IMR-90 (cell line): ENCODE results near the gene USP9X. TPM values are rescaled to one million over a fixed set of nuclear protein-coding genes. Genes with fewer than 3 reads are reported as not detected.

Source experiments
- ATAC-seq: fragments of 200-7000 bp; cut with Tn5 transposase; 2 replicates; pipeline ENCODE4 v1.9.1; 2020; ENCODE audit warnings: low read depth, mild to moderate bottlenecking, moderate library complexity
- BruUV-seq: library from RNA; stranded (reverse); fragments of 400-500 nt; replicated peaks from 2 replicates; lab custom pipeline; 2021; lab: Mats Ljungman, UMichigan
- CTCF ChIA-PET: fragments of 300-600 bp; formaldehyde crosslinking; extraction: SDS; loops from one replicate; lab custom pipeline; 2021; ENCODE audit warnings: antibody characterized with exemption; lab: Yijun Ruan, JAX
- POLR2A ChIA-PET: fragments of 300-600 bp; sonication (Branson Sonifier 250); formaldehyde crosslinking; loops from one replicate; lab custom pipeline; 2022; ENCODE audit warnings: antibody characterized with exemption; ENCODE audit not compliant: unreplicated experiment; lab: Charles Lee
- DNase-seq: peaks from one replicate; pipeline ENCODE4 v3.0.0; 2013
- H2AFZ ChIP-seq: replicated peaks from 2 replicates; pipeline ENCODE3; 2013; ENCODE audit warnings: low read length, mild to moderate bottlenecking; ENCODE audit not compliant: poor library complexity
- H2AK5ac ChIP-seq: 2 replicates; pipeline ENCODE4 v1.6.1; 2013; ENCODE audit warnings: low read depth, low read length, inconsistent platforms
- H2AK9ac ChIP-seq: replicated peaks from 2 replicates; pipeline ENCODE3; 2013; ENCODE audit warnings: mild to moderate bottlenecking, low read depth, low read length, moderate library complexity; ENCODE audit not compliant: poor library complexity
- H2BK120ac ChIP-seq: 2 replicates; pipeline ENCODE4 v1.6.1; 2013; ENCODE audit warnings: low read depth, low read length, inconsistent platforms
- H2BK15ac ChIP-seq: 3 replicates; pipeline ENCODE4 v1.6.1; 2013; ENCODE audit warnings: low read depth, low read length, inconsistent platforms
- H2BK20ac ChIP-seq: 2 replicates; pipeline ENCODE4 v1.6.1; 2013; ENCODE audit warnings: low read depth, mild to moderate bottlenecking, inconsistent platforms, low read length, moderate library complexity
- H2BK5ac ChIP-seq: 2 replicates; pipeline ENCODE4 v1.6.1; 2013; ENCODE audit warnings: mild to moderate bottlenecking, low read depth, low read length, inconsistent platforms; ENCODE audit not compliant: poor library complexity, severe bottlenecking
- H3K14ac ChIP-seq: replicated peaks from 2 replicates; pipeline ENCODE4 v1.6.1; 2013; ENCODE audit warnings: low read depth, low read length, inconsistent platforms
- H3K18ac ChIP-seq: 2 replicates; pipeline ENCODE4 v1.6.1; 2013; ENCODE audit warnings: low read depth, low read length, control low read depth
- H3K23ac ChIP-seq: 2 replicates; pipeline ENCODE4 v1.6.1; 2013; ENCODE audit warnings: low read depth, low read length, inconsistent platforms
- H3K27ac ChIP-seq: 2 replicates; pipeline ENCODE4 v1.5.1; 2013; ENCODE audit warnings: mild to moderate bottlenecking, control low read depth, low read length; ENCODE audit not compliant: insufficient read depth
- H3K27me3 ChIP-seq: 2 replicates; pipeline ENCODE4 v1.6.1; 2013; ENCODE audit warnings: low read length; ENCODE audit not compliant: control insufficient read depth, insufficient read depth
- H3K36me3 ChIP-seq: 2 replicates; pipeline ENCODE4 v1.6.1; 2013; ENCODE audit warnings: low read length, mixed read lengths; ENCODE audit not compliant: control insufficient read depth, insufficient read depth
- H3K4ac ChIP-seq: 2 replicates; pipeline ENCODE4 v1.6.1; 2013; ENCODE audit warnings: low read depth, low read length, inconsistent platforms
- H3K4me1 ChIP-seq: 2 replicates; pipeline ENCODE4 v1.6.1; 2013; ENCODE audit warnings: low read length, mixed read lengths; ENCODE audit not compliant: control insufficient read depth, insufficient read depth
- H3K4me2 ChIP-seq: 2 replicates; pipeline ENCODE4 v1.6.1; 2013; ENCODE audit warnings: low read depth, mild to moderate bottlenecking, control low read depth, low read length, moderate library complexity
- H3K4me3 ChIP-seq: 2 replicates; pipeline ENCODE4 v1.5.1; 2013; ENCODE audit warnings: low read depth, mild to moderate bottlenecking, control low read depth, low read length, moderate library complexity; ENCODE audit not compliant: insufficient read depth
- H3K56ac ChIP-seq: 2 replicates; pipeline ENCODE4 v1.6.1; 2013; ENCODE audit warnings: low read length, inconsistent platforms; ENCODE audit not compliant: insufficient read depth; ENCODE audit errors: extremely low read depth
- H3K79me1 ChIP-seq, 2 experiments: 2 replicates each; pipeline ENCODE4 v1.6.1; 2013; ENCODE audit warnings: low read length in 2 of 2, inconsistent platforms in 1 of 2, low read depth in 1 of 2
- H3K9ac ChIP-seq: 2 replicates; pipeline ENCODE4 v1.6.1; 2013; ENCODE audit warnings: low read depth, low read length, control low read depth
- H3K9me1 ChIP-seq: 2 replicates; pipeline ENCODE4 v1.6.1; 2013; ENCODE audit warnings: low read length, inconsistent platforms; ENCODE audit not compliant: insufficient read depth
- H3K9me3 ChIP-seq: 2 replicates; pipeline ENCODE4 v1.6.1; 2013; ENCODE audit warnings: low read length; ENCODE audit not compliant: control insufficient read depth, insufficient read depth
- H4K20me1 ChIP-seq: 2 replicates; pipeline ENCODE4 v1.6.1; 2013; ENCODE audit warnings: low read length, inconsistent platforms; ENCODE audit not compliant: insufficient read depth
- H4K5ac ChIP-seq: 2 replicates; pipeline ENCODE4 v1.6.1; 2013; ENCODE audit warnings: mild to moderate bottlenecking, low read depth, low read length, control low read depth
- H4K8ac ChIP-seq, 2 experiments: 2 replicates each; pipeline ENCODE4 v1.6.1; 2013; ENCODE audit warnings: low read depth in 2 of 2, low read length in 2 of 2, control low read depth in 1 of 2, inconsistent platforms in 1 of 2
- H4K91ac ChIP-seq: 2 replicates; pipeline ENCODE4 v1.6.1; 2013; ENCODE audit warnings: low read depth, low read length, inconsistent platforms; ENCODE audit not compliant: insufficient read depth
- BHLHE40 ChIP-seq: fragments of 150-350 bp; IDR thresholded peaks from 2 replicates; pipeline ENCODE4 v1.6.1; 2016; ENCODE audit warnings: mild to moderate bottlenecking, low read depth, low read length
- CEBPB ChIP-seq: IDR thresholded peaks from 2 replicates; pipeline ENCODE4 v1.6.1; 2012; ENCODE audit warnings: low read depth, low read length, improper control_type of control experiment
- CHD1 ChIP-seq: IDR thresholded peaks from 2 replicates; pipeline ENCODE4 v1.6.1; 2012; ENCODE audit warnings: low read depth, low read length, improper control_type of control experiment
- FOS ChIP-seq: fragments of 150-350 bp; IDR thresholded peaks from 2 replicates; pipeline ENCODE4 v1.6.1; 2016; ENCODE audit warnings: low read depth, low read length
- MAFK ChIP-seq: IDR thresholded peaks from 2 replicates; pipeline ENCODE4 v1.6.1; 2012; ENCODE audit warnings: low read depth, low read length, improper control_type of control experiment
- MAZ ChIP-seq: IDR thresholded peaks from 2 replicates; pipeline ENCODE4 v1.6.1; 2012; ENCODE audit warnings: low read depth, mild to moderate bottlenecking, low read length, improper control_type of control experiment, moderate library complexity, borderline replicate concordance
- MXI1 ChIP-seq: IDR thresholded peaks from 2 replicates; pipeline ENCODE4 v1.6.1; 2012; ENCODE audit warnings: low read depth, mild to moderate bottlenecking, low read length, moderate library complexity, borderline replicate concordance
- NFE2L2 ChIP-seq: fragments of 150-350 bp; IDR thresholded peaks from 2 replicates; pipeline ENCODE4 v1.6.1; 2016; ENCODE audit warnings: low read depth, mild to moderate bottlenecking, low read length
- POLR2A ChIP-seq: IDR thresholded peaks from 2 replicates; pipeline ENCODE4 v1.6.1; 2012; ENCODE audit warnings: mild to moderate bottlenecking, low read depth, low read length
- RAD21 ChIP-seq: IDR thresholded peaks from 2 replicates; pipeline ENCODE4 v1.6.1; 2012; ENCODE audit warnings: low read length, improper control_type of control experiment
- RCOR1 ChIP-seq: IDR thresholded peaks from 2 replicates; pipeline ENCODE4 v1.6.1; 2012; ENCODE audit warnings: mild to moderate bottlenecking, low read length, improper control_type of control experiment; ENCODE audit not compliant: insufficient replicate concordance
- RFX5 ChIP-seq: IDR thresholded peaks from 2 replicates; pipeline ENCODE4 v1.8.0; 2012; ENCODE audit warnings: low read depth, mild to moderate bottlenecking, low read length, moderate library complexity
- SMC3 ChIP-seq: fragments of 150-350 bp; IDR thresholded peaks from 2 replicates; pipeline ENCODE4 v1.6.1; 2016; ENCODE audit warnings: low read depth, mild to moderate bottlenecking, antibody characterized with exemption, low read length, moderate library complexity
- WGBS, 2 experiments: methylation state at CpG; one replicate each; pipeline versions ENCODE4 v1.1.5 to v1.1.7; 2013; ENCODE audit warnings: missing lambda C conversion rate in 2 of 2; ENCODE audit not compliant: insufficient read length in 1 of 2; ENCODE audit errors: extremely low coverage in 2 of 2; 5-methylcytosine and 5-hydroxymethylcytosine counted together
- dilution Hi-C: fragments of 300-500 bp; cut with HindIII; formaldehyde crosslinking; loops from one replicate; pipeline ENCODE4 v1.14.3; 2018; ENCODE audit warnings: low sequenced_read_pairs; ENCODE audit not compliant: unreplicated experiment
- in situ Hi-C: fragments of 300-500 bp; cut with MboI; formaldehyde crosslinking; loops from 3 replicates; pipeline ENCODE4 v1.14.3; 2019; ENCODE audit warnings: low sequenced_read_pairs, inconsistent platforms, mixed read lengths
- intact Hi-C: fragments of 100-400 bp; cut with micrococcal nuclease; formaldehyde crosslinking; loops from 2 replicates; pipeline ENCODE4 v1.10.0; 2022
- polyA plus RNA-seq, 3 experiments: library from polyadenylated mRNA; depleted of rRNA; stranded (reverse); fragments of >200 nt; gene quantifications; 2 replicates each; pipeline ENCODE4 v1.2.3, GENCODE V29; 2012; ENCODE audit warnings: low replicate concordance in 1 of 3
- total RNA-seq: library from RNA; depleted of rRNA; stranded (reverse); fragments of >200 nt; gene quantifications from 2 replicates; pipeline ENCODE4 v1.2.3, GENCODE V29; 2012
- TF ChIP-seq, protein P1 (sequence below): conservative IDR thresholded peaks from 2 replicates; pipeline ENCODE4 v1.5.1; 2012; ENCODE audit warnings: mild to moderate bottlenecking, low read depth, low read length, improper control_type of control experiment
- TF ChIP-seq, protein P2 (sequence below): fragments of 150-350 bp; IDR thresholded peaks from 2 replicates; pipeline ENCODE4 v1.6.1; 2017; ENCODE audit warnings: mild to moderate bottlenecking, antibody characterized with exemption, low read length, low read depth

Gene USP9X
- total and polyA plus RNA-seq, 2 of the 4 experiments (the other 2 are of a cell fraction): 17.5 to 104 TPM

DNA sequence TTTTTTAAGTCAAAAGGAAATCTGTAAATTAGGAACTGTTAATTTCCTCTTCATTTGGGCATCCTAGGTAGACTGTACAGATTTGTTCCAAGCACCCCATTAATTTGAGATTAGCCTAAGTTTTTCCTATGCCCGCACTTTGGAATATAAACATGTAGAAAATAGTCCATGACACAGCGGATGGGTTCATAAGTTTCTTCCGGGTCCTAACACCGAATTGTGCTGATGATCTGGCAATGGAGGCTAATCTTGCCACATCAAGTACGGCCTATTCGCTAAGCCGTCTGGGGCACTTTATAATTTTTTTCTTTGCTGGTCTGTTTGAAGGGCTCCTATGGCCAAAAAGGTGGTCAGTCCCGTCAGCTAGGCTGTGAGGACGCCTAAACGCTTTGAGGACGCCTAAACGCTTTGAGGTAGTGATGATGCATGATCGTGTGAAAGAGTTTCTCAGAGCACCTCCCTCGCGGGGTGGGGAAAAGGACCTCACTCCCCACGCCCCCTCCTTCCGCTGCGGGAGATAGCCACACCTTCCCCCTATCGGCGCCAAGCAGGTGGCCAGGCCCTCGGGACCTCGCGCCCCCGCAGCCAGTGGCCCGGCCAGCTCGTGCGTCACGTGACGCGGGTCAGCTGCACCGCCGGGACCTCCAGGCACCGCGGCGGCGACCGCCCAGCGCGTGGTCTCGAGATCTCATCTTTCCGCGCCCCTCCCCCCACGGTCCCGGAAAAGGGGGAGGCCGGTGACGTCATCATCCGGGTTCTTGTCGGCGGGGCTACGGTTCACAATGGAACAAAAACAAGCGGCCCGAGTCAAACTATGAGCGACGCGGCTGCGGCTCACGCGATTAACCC, 977 bp upstream of the USP9X start:
- peaks cover 0 to 3% of the 10 kb centered on the region in 2 experiments; a peak in 1 of 4 replicates for H3K79me1 ChIP-seq
- H4K20me1 ChIP-seq: peaks cover 36% of the 10 kb centered on the region
- H3K27me3 ChIP-seq: peaks cover 3% of the 10 kb centered on the region
- peak overlapping the region; percentile 83 for H3K4me2 ChIP-seq
- peak overlapping the region; percentile 99 for H2AFZ ChIP-seq
- H3K4ac ChIP-seq: peak overlapping the region; percentile 96
- no peaks in the 10 kb centered on the region for H3K9me3 ChIP-seq
- in situ Hi-C loops: loop anchor here (10.0 kb wide), 1 partner anchor 209 kb away; no protein-coding TSS in a partner anchor
- 1% methylated on average over 24 of the region's 58 CpGs; no CpG with 5 or more reads in 1 of the 2 experiments for WGBS, 2 experiments
- H2BK20ac ChIP-seq: peak overlapping the region; percentile 30; the same call in 1 of the 2 replicates
- ChIA-PET POLR2A (interaction anchor here (0.6 kb wide), 1 partner anchor 1008 kb away, joined by 3 read pairs; no protein-coding TSS in a partner anchor), CTCF (interaction anchor here (0.6 kb wide), 2 partner anchors 29 to 31 kb away, joined by 3 to 4 read pairs; no protein-coding TSS in a partner anchor)
- H3K36me3 ChIP-seq: no peaks in the 10 kb centered on the region
- peak overlapping the region; percentile 64; the same call in 1 of the 3 replicates for H2BK15ac ChIP-seq
- DNase-seq (peak; percentile 96), ATAC-seq (peak; percentile 70)
- H2BK120ac ChIP-seq: peak overlapping the region; percentile 92; the same call in 1 of the 2 replicates
- BruUV-seq: no TSS peak
- H3K9me1 ChIP-seq: no peaks in the 10 kb centered on the region
- peak overlapping the region; percentile 97 for H3K9ac ChIP-seq
- peak overlapping the region; percentile 75 for H3K4me3 ChIP-seq
- dilution Hi-C loops: no loop called here
- H2AK5ac ChIP-seq: peak overlapping the region; percentile 60; the same call in 1 of the 2 replicates
- no peaks in the 10 kb centered on the region for H3K4me1 ChIP-seq
- H2AK9ac ChIP-seq: peak overlapping the region; percentile 96
- peak overlapping the region; percentile 98 for H3K27ac ChIP-seq
- H4K8ac ChIP-seq: peak overlapping the region; percentile 93 to 96
- intact Hi-C loops: no loop called here
- H3K23ac ChIP-seq: peak overlapping the region; percentile 89
- peak overlapping the region; percentile 94 for H4K91ac ChIP-seq
- H2BK5ac ChIP-seq: peak overlapping the region; percentile 97
- peak overlapping the region; percentile 95 for H3K14ac ChIP-seq
- peak overlapping the region; percentile 45; the same call in 1 of the 2 replicates for H4K5ac ChIP-seq
- H3K18ac ChIP-seq: peak overlapping the region; percentile 90
- peak overlapping the region; percentile 97 for H3K56ac ChIP-seq
- TF ChIP-seq BHLHE40: peak; percentile 95
- TF ChIP-seq MAFK: no peak
- TF ChIP-seq CEBPB: 0 out of 2 replicates have a peak, but pooled peaks have one; percentile 32
- peak; percentile 24; the same call in 1 of the 2 replicates for TF ChIP-seq NFE2L2
- TF ChIP-seq POLR2A: peak; percentile 93
- TF ChIP-seq RFX5: no peak
- TF ChIP-seq, protein P1, sequence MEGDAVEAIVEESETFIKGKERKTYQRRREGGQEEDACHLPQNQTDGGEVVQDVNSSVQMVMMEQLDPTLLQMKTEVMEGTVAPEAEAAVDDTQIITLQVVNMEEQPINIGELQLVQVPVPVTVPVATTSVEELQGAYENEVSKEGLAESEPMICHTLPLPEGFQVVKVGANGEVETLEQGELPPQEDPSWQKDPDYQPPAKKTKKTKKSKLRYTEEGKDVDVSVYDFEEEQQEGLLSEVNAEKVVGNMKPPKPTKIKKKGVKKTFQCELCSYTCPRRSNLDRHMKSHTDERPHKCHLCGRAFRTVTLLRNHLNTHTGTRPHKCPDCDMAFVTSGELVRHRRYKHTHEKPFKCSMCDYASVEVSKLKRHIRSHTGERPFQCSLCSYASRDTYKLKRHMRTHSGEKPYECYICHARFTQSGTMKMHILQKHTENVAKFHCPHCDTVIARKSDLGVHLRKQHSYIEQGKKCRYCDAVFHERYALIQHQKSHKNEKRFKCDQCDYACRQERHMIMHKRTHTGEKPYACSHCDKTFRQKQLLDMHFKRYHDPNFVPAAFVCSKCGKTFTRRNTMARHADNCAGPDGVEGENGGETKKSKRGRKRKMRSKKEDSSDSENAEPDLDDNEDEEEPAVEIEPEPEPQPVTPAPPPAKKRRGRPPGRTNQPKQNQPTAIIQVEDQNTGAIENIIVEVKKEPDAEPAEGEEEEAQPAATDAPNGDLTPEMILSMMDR: no peak
- TF ChIP-seq, protein P2, sequence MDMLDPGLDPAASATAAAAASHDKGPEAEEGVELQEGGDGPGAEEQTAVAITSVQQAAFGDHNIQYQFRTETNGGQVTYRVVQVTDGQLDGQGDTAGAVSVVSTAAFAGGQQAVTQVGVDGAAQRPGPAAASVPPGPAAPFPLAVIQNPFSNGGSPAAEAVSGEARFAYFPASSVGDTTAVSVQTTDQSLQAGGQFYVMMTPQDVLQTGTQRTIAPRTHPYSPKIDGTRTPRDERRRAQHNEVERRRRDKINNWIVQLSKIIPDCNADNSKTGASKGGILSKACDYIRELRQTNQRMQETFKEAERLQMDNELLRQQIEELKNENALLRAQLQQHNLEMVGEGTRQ: peak; percentile 99
- TF ChIP-seq RCOR1: peak; percentile 92
- TF ChIP-seq SMC3: no peak
- no peak for TF ChIP-seq CHD1
- peak; percentile 48; the same call in 1 of the 2 replicates for TF ChIP-seq FOS
- no peak for TF ChIP-seq RAD21
- 0 out of 2 replicates have a peak, but pooled peaks have one; percentile 9 for TF ChIP-seq MXI1
- TF ChIP-seq MAZ: peak; percentile 82
